ENCODE data around the gene C1QTNF2.

The C1QTNF2 gene

GRCh38 chr5:160370713-160371034 is 248 bp upstream of the C1QTNF2 start:
- H3K27me3 ChIP-seq (ENCODE audit: control insufficient read depth, insufficient read depth, low read length) = peaks cover 48% of the 10 kb centered on the region
- no peaks in the 10 kb centered on the region for H3K9me3 ChIP-seq (replicated peaks; ENCODE audit: low read length)
- peak overlapping the region; percentile 71 for H3K4me3 ChIP-seq (ENCODE audit: low read length)
- peak overlapping the region; percentile 55 for H3K9ac ChIP-seq (ENCODE audit: low read depth, low read length)
- H3K4me1 ChIP-seq (ENCODE audit: control insufficient read depth, insufficient read depth, low read length) = peaks cover 9% of the 10 kb centered on the region
- H3K36me3 ChIP-seq (ENCODE audit: insufficient read depth, low read length) = no peaks in the 10 kb centered on the region
- H3K4me2 ChIP-seq (ENCODE audit: low read length) = peak overlapping the region; percentile 89

- H3K4me3 ChIP-seq (ENCODE audit: low read length) = no peak overlapping the region
- peaks cover 17% of the 10 kb centered on the region for H3K4me1 ChIP-seq (ENCODE audit: control insufficient read depth, insufficient read depth, low read length)
- peaks cover 22% of the 10 kb centered on the region for H3K27me3 ChIP-seq (ENCODE audit: control insufficient read depth, insufficient read depth, low read length)
- no peak overlapping the region for H3K4me2 ChIP-seq (ENCODE audit: low read length)
- no peaks in the 10 kb centered on the region for H3K36me3 ChIP-seq (ENCODE audit: insufficient read depth, low read length)
- no peaks in the 10 kb centered on the region for H3K9me3 ChIP-seq (replicated peaks; ENCODE audit: low read length)
- H3K9ac ChIP-seq (ENCODE audit: low read depth, low read length) = no peak overlapping the region
Measured at GRCh38 chr5:160367885-160368284, 2.5 kb downstream of the C1QTNF2 start.

GRCh38 chr5:160367261-160367660 is 3.2 kb downstream of the C1QTNF2 start:
- no peak overlapping the region for H3K9ac ChIP-seq (ENCODE audit: low read depth, low read length)
- H3K9me3 ChIP-seq (replicated peaks; ENCODE audit: low read length) = no peaks in the 10 kb centered on the region
- no peaks in the 10 kb centered on the region for H3K36me3 ChIP-seq (ENCODE audit: insufficient read depth, low read length)
- no peak overlapping the region for H3K4me2 ChIP-seq (ENCODE audit: low read length)
- peaks cover 18% of the 10 kb centered on the region for H3K4me1 ChIP-seq (ENCODE audit: control insufficient read depth, insufficient read depth, low read length)
- H3K27me3 ChIP-seq (ENCODE audit: control insufficient read depth, insufficient read depth, low read length) = peaks cover 16% of the 10 kb centered on the region
- no peak overlapping the region for H3K4me3 ChIP-seq (ENCODE audit: low read length)

GRCh38 chr5:160366230-160366629 is 4.2 kb downstream of the C1QTNF2 start:
- H3K27me3 ChIP-seq (ENCODE audit: control insufficient read depth, insufficient read depth, low read length) = peaks cover 9% of the 10 kb centered on the region
- no peaks in the 10 kb centered on the region for H3K9me3 ChIP-seq (replicated peaks; ENCODE audit: low read length)
- no peaks in the 10 kb centered on the region for H3K36me3 ChIP-seq (ENCODE audit: insufficient read depth, low read length)
- H3K4me2 ChIP-seq (ENCODE audit: low read length) = no peak overlapping the region
- peaks cover 21% of the 10 kb centered on the region for H3K4me1 ChIP-seq (ENCODE audit: control insufficient read depth, insufficient read depth, low read length)
- no peak overlapping the region for H3K9ac ChIP-seq (ENCODE audit: low read depth, low read length)
- H3K4me3 ChIP-seq (ENCODE audit: low read length) = no peak overlapping the region

GRCh38 chr5:160363660-160364395 is 6.6 kb downstream of the C1QTNF2 start:
- no peak overlapping the region for H3K4me2 ChIP-seq (ENCODE audit: low read length)
- H3K4me3 ChIP-seq (ENCODE audit: low read length) = no peak overlapping the region
- H3K27me3 ChIP-seq (ENCODE audit: control insufficient read depth, insufficient read depth, low read length) = peaks cover 3% of the 10 kb centered on the region
- no peaks in the 10 kb centered on the region for H3K36me3 ChIP-seq (ENCODE audit: insufficient read depth, low read length)
- no peaks in the 10 kb centered on the region for H3K9me3 ChIP-seq (replicated peaks; ENCODE audit: low read length)
- no peak overlapping the region for H3K9ac ChIP-seq (ENCODE audit: low read depth, low read length)
- H3K4me1 ChIP-seq (ENCODE audit: control insufficient read depth, insufficient read depth, low read length) = peaks cover 12% of the 10 kb centered on the region

GRCh38 chr5:160363211-160363610 is 7.2 kb downstream of the C1QTNF2 start:
- Histone ChIP-seq H3K4me3 (ENCODE audit: low read length) (no peak overlapping the region), H3K36me3 (ENCODE audit: insufficient read depth, low read length) (no peaks in the 10 kb centered on the region), H3K4me1 (ENCODE audit: control insufficient read depth, insufficient read depth, low read length) (peaks cover 12% of the 10 kb centered on the region), H3K9me3 (replicated peaks; ENCODE audit: low read length) (no peaks in the 10 kb centered on the region), H3K27me3 (ENCODE audit: control insufficient read depth, insufficient read depth, low read length) (no peaks in the 10 kb centered on the region), H3K4me2 (ENCODE audit: low read length) (no peak overlapping the region), H3K9ac (ENCODE audit: low read depth, low read length) (no peak overlapping the region)

GRCh38 chr5:160361624-160362228 is 8.7 kb downstream of the C1QTNF2 start:
- H3K4me1 ChIP-seq (ENCODE audit: control insufficient read depth, insufficient read depth, low read length) = peaks cover 19% of the 10 kb centered on the region
- no peak overlapping the region for H3K4me2 ChIP-seq (ENCODE audit: low read length)
- H3K9ac ChIP-seq (ENCODE audit: low read depth, low read length) = no peak overlapping the region
- no peak overlapping the region for H3K4me3 ChIP-seq (ENCODE audit: low read length)
- no peaks in the 10 kb centered on the region for H3K36me3 ChIP-seq (ENCODE audit: insufficient read depth, low read length)
- no peaks in the 10 kb centered on the region for H3K9me3 ChIP-seq (replicated peaks; ENCODE audit: low read length)
- H3K27me3 ChIP-seq (ENCODE audit: control insufficient read depth, insufficient read depth, low read length) = no peaks in the 10 kb centered on the region

- Histone ChIP-seq H3K9ac (ENCODE audit: low read depth, low read length) (no peak overlapping the region), H3K4me2 (ENCODE audit: low read length) (no peak overlapping the region), H3K4me1 (ENCODE audit: control insufficient read depth, insufficient read depth, low read length) (peaks cover 19% of the 10 kb centered on the region), H3K9me3 (replicated peaks; ENCODE audit: low read length) (no peaks in the 10 kb centered on the region), H3K27me3 (ENCODE audit: control insufficient read depth, insufficient read depth, low read length) (no peaks in the 10 kb centered on the region), H3K4me3 (ENCODE audit: low read length) (no peak overlapping the region), H3K36me3 (ENCODE audit: insufficient read depth, low read length) (no peaks in the 10 kb centered on the region)
Measured at GRCh38 chr5:160360310-160360709, 10.1 kb downstream of the C1QTNF2 start.

GRCh38 chr5:160359816-160360215 is 10.6 kb downstream of the C1QTNF2 start:
- no peak overlapping the region for H3K9ac ChIP-seq (ENCODE audit: low read depth, low read length)
- H3K9me3 ChIP-seq (replicated peaks; ENCODE audit: low read length) = no peaks in the 10 kb centered on the region
- H3K27me3 ChIP-seq (ENCODE audit: control insufficient read depth, insufficient read depth, low read length) = no peaks in the 10 kb centered on the region

GRCh38 chr5:160359242-160359641 is 11.2 kb downstream of the C1QTNF2 start:
- Histone ChIP-seq H3K9me3 (replicated peaks; ENCODE audit: low read length) (no peaks in the 10 kb centered on the region), H3K27me3 (ENCODE audit: control insufficient read depth, insufficient read depth, low read length) (no peaks in the 10 kb centered on the region), H3K4me1 (ENCODE audit: control insufficient read depth, insufficient read depth, low read length) (peaks cover 19% of the 10 kb centered on the region), H3K4me2 (ENCODE audit: low read length) (no peak overlapping the region), H3K9ac (ENCODE audit: low read depth, low read length) (no peak overlapping the region), H3K36me3 (ENCODE audit: insufficient read depth, low read length) (no peaks in the 10 kb centered on the region), H3K4me3 (ENCODE audit: low read length) (no peak overlapping the region)

More at GRCh38 chr5:160359816-160360215, 10.6 kb downstream of the C1QTNF2 start:
- Histone ChIP-seq H3K4me1 (ENCODE audit: control insufficient read depth, insufficient read depth, low read length) (peaks cover 19% of the 10 kb centered on the region), H3K36me3 (ENCODE audit: insufficient read depth, low read length) (no peaks in the 10 kb centered on the region), H3K4me2 (ENCODE audit: low read length) (no peak overlapping the region), H3K4me3 (ENCODE audit: low read length) (no peak overlapping the region)

- no peaks in the 10 kb centered on the region for H3K9me3 ChIP-seq (replicated peaks; ENCODE audit: low read length)
- no peaks in the 10 kb centered on the region for H3K36me3 ChIP-seq (ENCODE audit: insufficient read depth, low read length)
- H3K4me1 ChIP-seq (ENCODE audit: control insufficient read depth, insufficient read depth, low read length) = peaks cover 12% of the 10 kb centered on the region
- H3K4me2 ChIP-seq (ENCODE audit: low read length) = peak overlapping the region; percentile 15
- H3K9ac ChIP-seq (ENCODE audit: low read depth, low read length) = no peak overlapping the region
- no peak overlapping the region for H3K4me3 ChIP-seq (ENCODE audit: low read length)
- no peaks in the 10 kb centered on the region for H3K27me3 ChIP-seq (ENCODE audit: control insufficient read depth, insufficient read depth, low read length)
Measured at GRCh38 chr5:160357861-160358411, 12.5 kb downstream of the C1QTNF2 start.

- no peak overlapping the region for H3K4me3 ChIP-seq (ENCODE audit: low read length)
Measured at GRCh38 chr5:160357394-160357793, 13.0 kb downstream of the C1QTNF2 start.

More at GRCh38 chr5:160357394-160357793, 13.0 kb downstream of the C1QTNF2 start:
- Histone ChIP-seq H3K36me3 (ENCODE audit: insufficient read depth, low read length) (no peaks in the 10 kb centered on the region), H3K27me3 (ENCODE audit: control insufficient read depth, insufficient read depth, low read length) (no peaks in the 10 kb centered on the region), H3K9ac (ENCODE audit: low read depth, low read length) (no peak overlapping the region), H3K4me2 (ENCODE audit: low read length) (peak overlapping the region; percentile 15), H3K4me1 (ENCODE audit: control insufficient read depth, insufficient read depth, low read length) (peaks cover 10% of the 10 kb centered on the region), H3K9me3 (replicated peaks; ENCODE audit: low read length) (no peaks in the 10 kb centered on the region)
